Stimulated activated naive CD8-positive, alpha-beta T cell treated with anti-CD3 and anti-CD28 coated beads, Interleukin-15, amount 100 ng/mL, for 72 hours (primary cell): ENCODE data around the gene ZNF521.

Experiments used
- ATAC-seq: fragments of 150-1000 bp; cut with Tn5 transposase; 2 replicates; pipeline ENCODE4 v1.10.0; 2021; ENCODE audit warnings: mild to moderate bottlenecking, moderate library complexity
- DNase-seq, 2 donors: peaks; one replicate each; pipeline ENCODE4 v3.0.0; 2021 to 2022
- H3K27ac Mint-ChIP-seq, 2 donors: one replicate each; pipeline ENCODE4 v1.8.0; 2022; ENCODE audit warnings: mild to moderate bottlenecking in 2 of 2, mixed read lengths in 2 of 2, moderate library complexity in 2 of 2
- H3K27me3 Mint-ChIP-seq: one replicate; pipeline ENCODE4 v1.8.0; 2022; ENCODE audit warnings: mixed read lengths
- H3K4me1 Mint-ChIP-seq: one replicate; pipeline ENCODE4 v1.8.0; 2022; ENCODE audit warnings: mild to moderate bottlenecking, mixed read lengths
- H3K4me3 Mint-ChIP-seq, 2 donors: one replicate each; pipeline ENCODE4 v1.8.0; 2022; ENCODE audit warnings: mild to moderate bottlenecking in 2 of 2, mixed read lengths in 2 of 2, moderate library complexity in 1 of 2
- H3K9me3 Mint-ChIP-seq, 2 donors: one replicate each; pipeline ENCODE4 v1.8.0; 2022; ENCODE audit warnings: mixed read lengths in 2 of 2

ZNF521 gene

GRCh38 chr18:25134861-25135260 lies 217.1 kb downstream of the ZNF521 start:
- Mint-ChIP-seq H3K27me3 (no peaks in the 10 kb centered on the region), H3K4me3 (no peak overlapping the region), H3K9me3 (no peaks in the 10 kb centered on the region), H3K4me1 (no peaks in the 10 kb centered on the region), H3K27ac (no peak overlapping the region)
- DNase-seq, result no peak
- ATAC-seq, result no peak

GRCh38 chr18:25133879-25134278 lies 218.1 kb downstream of the ZNF521 start:
- no peak overlapping the region for H3K4me3 Mint-ChIP-seq
- no peak for ATAC-seq

GRCh38 chr18:25132786-25133496 lies 219.0 kb downstream of the ZNF521 start:
- DNase-seq, result no peak
- no peaks in the 10 kb centered on the region for H3K4me1 Mint-ChIP-seq
- no peaks in the 10 kb centered on the region for H3K27me3 Mint-ChIP-seq
- no peak for ATAC-seq
- H3K27ac Mint-ChIP-seq, result no peak overlapping the region
- H3K9me3 Mint-ChIP-seq, result no peaks in the 10 kb centered on the region
- no peak overlapping the region for H3K4me3 Mint-ChIP-seq

More at GRCh38 chr18:25133879-25134278, 218.1 kb downstream of the ZNF521 start:
- Mint-ChIP-seq H3K4me1 (no peaks in the 10 kb centered on the region), H3K9me3 (no peaks in the 10 kb centered on the region), H3K27me3 (no peaks in the 10 kb centered on the region), H3K27ac (no peak overlapping the region)
- DNase-seq, result no peak

GRCh38 chr18:25126751-25127150 lies 225.2 kb downstream of the ZNF521 start:
- no peak for ATAC-seq
- Mint-ChIP-seq H3K9me3 (no peaks in the 10 kb centered on the region), H3K4me1 (no peaks in the 10 kb centered on the region), H3K27ac (no peak overlapping the region), H3K27me3 (no peaks in the 10 kb centered on the region), H3K4me3 (no peak overlapping the region)
- no peak for DNase-seq

GRCh38 chr18:25125680-25126079 lies 226.3 kb downstream of the ZNF521 start:
- no peaks in the 10 kb centered on the region for H3K9me3 Mint-ChIP-seq

GRCh38 chr18:25123438-25124232 lies 228.3 kb downstream of the ZNF521 start:
- no peaks in the 10 kb centered on the region for H3K9me3 Mint-ChIP-seq
- no peak overlapping the region for H3K4me3 Mint-ChIP-seq
- no peaks in the 10 kb centered on the region for H3K4me1 Mint-ChIP-seq
- DNase-seq (no peak), ATAC-seq (no peak)
- H3K27me3 Mint-ChIP-seq, result no peaks in the 10 kb centered on the region
- H3K27ac Mint-ChIP-seq, result no peak overlapping the region

More at GRCh38 chr18:25125680-25126079, 226.3 kb downstream of the ZNF521 start:
- Mint-ChIP-seq H3K27ac (no peak overlapping the region), H3K27me3 (no peaks in the 10 kb centered on the region), H3K4me3 (no peak overlapping the region), H3K4me1 (no peaks in the 10 kb centered on the region)
- ATAC-seq (no peak), DNase-seq (no peak)

- no peak for ATAC-seq
- H3K27ac Mint-ChIP-seq, result no peak overlapping the region
- no peak for DNase-seq
- H3K4me1 Mint-ChIP-seq, result no peaks in the 10 kb centered on the region
- H3K4me3 Mint-ChIP-seq, result no peak overlapping the region
- no peaks in the 10 kb centered on the region for H3K27me3 Mint-ChIP-seq
- H3K9me3 Mint-ChIP-seq, result peaks cover 0 to 5% of the 10 kb centered on the region in 2 donors
Observed at GRCh38 chr18:25121442-25121841, 230.5 kb downstream of the ZNF521 start.

GRCh38 chr18:25113566-25113965 lies 238.4 kb downstream of the ZNF521 start:
- H3K9me3 Mint-ChIP-seq, result peaks cover 5 to 8% of the 10 kb centered on the region in 2 donors
- no peaks in the 10 kb centered on the region for H3K4me1 Mint-ChIP-seq
- H3K27ac Mint-ChIP-seq, result no peak overlapping the region
- H3K27me3 Mint-ChIP-seq, result peaks cover 8% of the 10 kb centered on the region
- ATAC-seq (no peak), DNase-seq (no peak)
- no peak overlapping the region for H3K4me3 Mint-ChIP-seq

- H3K4me3 Mint-ChIP-seq, result no peak overlapping the region
- H3K27ac Mint-ChIP-seq, result no peak overlapping the region
Observed at GRCh38 chr18:25112821-25113434, 239.0 kb downstream of the ZNF521 start.

GRCh38 chr18:25111377-25112288 lies 240.3 kb downstream of the ZNF521 start:
- H3K27ac Mint-ChIP-seq, result no peak overlapping the region
- no peaks in the 10 kb centered on the region for H3K4me1 Mint-ChIP-seq
- no peak overlapping the region for H3K4me3 Mint-ChIP-seq
- DNase-seq (no peak), ATAC-seq (no peak)
- H3K9me3 Mint-ChIP-seq, result peaks cover 0 to 8% of the 10 kb centered on the region in 2 donors
- H3K27me3 Mint-ChIP-seq, result peaks cover 8% of the 10 kb centered on the region

More at GRCh38 chr18:25112821-25113434, 239.0 kb downstream of the ZNF521 start:
- no peak for ATAC-seq
- DNase-seq, result no peak
- no peaks in the 10 kb centered on the region for H3K4me1 Mint-ChIP-seq
- H3K27me3 Mint-ChIP-seq, result peaks cover 8% of the 10 kb centered on the region
- H3K9me3 Mint-ChIP-seq, result peaks cover 5 to 8% of the 10 kb centered on the region in 2 donors

GRCh38 chr18:25109484-25109883 lies 242.5 kb downstream of the ZNF521 start:
- Mint-ChIP-seq H3K27ac (no peak overlapping the region), H3K4me1 (no peaks in the 10 kb centered on the region), H3K27me3 (peaks cover 8% of the 10 kb centered on the region), H3K9me3 (no peaks in the 10 kb centered on the region), H3K4me3 (no peak overlapping the region)
- ATAC-seq (no peak), DNase-seq (no peak)

GRCh38 chr18:25103468-25104155 lies 248.4 kb downstream of the ZNF521 start:
- H3K27me3 Mint-ChIP-seq, result no peaks in the 10 kb centered on the region
- no peaks in the 10 kb centered on the region for H3K9me3 Mint-ChIP-seq
- no peak overlapping the region for H3K27ac Mint-ChIP-seq
- H3K4me3 Mint-ChIP-seq, result no peak overlapping the region
- ATAC-seq (no peak), DNase-seq (no peak)
- H3K4me1 Mint-ChIP-seq, result no peaks in the 10 kb centered on the region

- Mint-ChIP-seq H3K4me3 (no peak overlapping the region), H3K4me1 (no peaks in the 10 kb centered on the region), H3K27me3 (no peaks in the 10 kb centered on the region), H3K9me3 (no peaks in the 10 kb centered on the region), H3K27ac (no peak overlapping the region)
- DNase-seq (no peak), ATAC-seq (no peak)
Observed at GRCh38 chr18:25102662-25103061, 249.3 kb downstream of the ZNF521 start.

GRCh38 chr18:25100418-25100817 lies 251.5 kb downstream of the ZNF521 start:
- ATAC-seq (no peak), DNase-seq (no peak)
- no peaks in the 10 kb centered on the region for H3K9me3 Mint-ChIP-seq
- no peaks in the 10 kb centered on the region for H3K4me1 Mint-ChIP-seq
- H3K4me3 Mint-ChIP-seq, result no peak overlapping the region
- H3K27me3 Mint-ChIP-seq, result no peaks in the 10 kb centered on the region
- H3K27ac Mint-ChIP-seq, result no peak overlapping the region

GRCh38 chr18:25099895-25100294 lies 252.1 kb downstream of the ZNF521 start:
- DNase-seq (no peak), ATAC-seq (no peak)
- Mint-ChIP-seq H3K4me3 (no peak overlapping the region), H3K27me3 (no peaks in the 10 kb centered on the region), H3K4me1 (no peaks in the 10 kb centered on the region), H3K9me3 (no peaks in the 10 kb centered on the region), H3K27ac (no peak overlapping the region)
